ENCODE measurements around the gene PLXNA4.

The PLXNA4 gene

GRCh38 chr7:132418840-132419239 lies 157.4 kb downstream of the PLXNA4 start:
- DNase-seq (ENCODE audit: low spot score), result no peak

- no peak for DNase-seq (ENCODE audit: low spot score)
Measured at GRCh38 chr7:132417103-132417906, 159.0 kb downstream of the PLXNA4 start.

- DNase-seq (ENCODE audit: low spot score), result no peak
Measured at GRCh38 chr7:132416395-132416794, 159.9 kb downstream of the PLXNA4 start.

GRCh38 chr7:132415259-132415658 lies 161.0 kb downstream of the PLXNA4 start:
- DNase-seq (ENCODE audit: low spot score), result no peak

- no peak for DNase-seq (ENCODE audit: low spot score)
Measured at GRCh38 chr7:132414857-132415256, 161.4 kb downstream of the PLXNA4 start.

GRCh38 chr7:132412435-132412834 lies 163.8 kb downstream of the PLXNA4 start:
- no peak for DNase-seq (ENCODE audit: low spot score)

GRCh38 chr7:132410861-132411541 lies 165.3 kb downstream of the PLXNA4 start:
- DNase-seq (ENCODE audit: low spot score), result no peak

- no peak for DNase-seq (ENCODE audit: low spot score)
Measured at GRCh38 chr7:132410385-132410784, 165.9 kb downstream of the PLXNA4 start.

GRCh38 chr7:132407764-132408163 lies 168.5 kb downstream of the PLXNA4 start:
- no peak for DNase-seq (ENCODE audit: low spot score)

- no peak for DNase-seq (ENCODE audit: low spot score)
Measured at GRCh38 chr7:132406039-132406438, 170.2 kb downstream of the PLXNA4 start.

GRCh38 chr7:132404261-132404660 lies 172.0 kb downstream of the PLXNA4 start:
- no peak for DNase-seq (ENCODE audit: low spot score)

- DNase-seq (ENCODE audit: low spot score), result no peak
Measured at GRCh38 chr7:132403465-132404110, 172.7 kb downstream of the PLXNA4 start.

GRCh38 chr7:132402751-132403245 lies 173.5 kb downstream of the PLXNA4 start:
- peak; percentile 51 for DNase-seq (ENCODE audit: low spot score)

GRCh38 chr7:132402096-132402495 lies 174.2 kb downstream of the PLXNA4 start:
- DNase-seq (ENCODE audit: low spot score), result no peak

GRCh38 chr7:132400561-132401142 lies 175.6 kb downstream of the PLXNA4 start:
- DNase-seq (ENCODE audit: low spot score), result no peak

- no peak for DNase-seq (ENCODE audit: low spot score)
Measured at GRCh38 chr7:132399367-132399766, 176.9 kb downstream of the PLXNA4 start.

GRCh38 chr7:132398253-132398925 lies 177.9 kb downstream of the PLXNA4 start:
- DNase-seq (ENCODE audit: low spot score), result no peak

- no peak for DNase-seq (ENCODE audit: low spot score)
Measured at GRCh38 chr7:132397070-132397469, 179.2 kb downstream of the PLXNA4 start.

- DNase-seq (ENCODE audit: low spot score), result no peak
Measured at GRCh38 chr7:132395361-132395760, 180.9 kb downstream of the PLXNA4 start.

GRCh38 chr7:132394283-132395198 lies 181.7 kb downstream of the PLXNA4 start:
- no peak for DNase-seq (ENCODE audit: low spot score)

GRCh38 chr7:132393789-132394261 lies 182.4 kb downstream of the PLXNA4 start:
- peak; percentile 42 for DNase-seq (ENCODE audit: low spot score)

Data from pons (tissue), 1 donor.